ENCODE results near the gene MAN1A2. TPM values are rescaled to one million over a fixed set of nuclear protein-coding genes. Genes with fewer than 3 reads are reported as not detected.

Gene MAN1A2
- total RNA-seq, 1 donor from 2014 or later, result 42.7 TPM

- no peaks in the 10 kb centered on the region for H3K9me3 Mint-ChIP-seq (ENCODE audit: low read depth)
- no peak for TF ChIP-seq CTCF (IDR thresholded peaks at IDR 0.05)
- peaks cover 61% of the 10 kb centered on the region for H3K4me1 Mint-ChIP-seq (ENCODE audit: low read depth)
- no peaks in the 10 kb centered on the region for H3K36me3 Mint-ChIP-seq (ENCODE audit: low read depth)
- peak overlapping the region; percentile 90 for H3K27ac Mint-ChIP-seq (ENCODE audit: unreplicated experiment)
- no peaks in the 10 kb centered on the region for H3K27me3 Mint-ChIP-seq (ENCODE audit: low read depth)
- H3K4me3 Mint-ChIP-seq (ENCODE audit: unreplicated experiment), result peak overlapping the region; percentile 90
- no peak for DNase-seq (ENCODE audit: low spot score)
Measured at GRCh38 chr1:117368116-117369108, 1.2 kb downstream of the MAN1A2 start.

- Mint-ChIP-seq H3K4me3 (ENCODE audit: unreplicated experiment) (peak overlapping the region; percentile 90), H3K4me1 (ENCODE audit: low read depth) (peaks cover 72% of the 10 kb centered on the region), H3K27ac (ENCODE audit: unreplicated experiment) (peak overlapping the region; percentile 47), H3K9me3 (ENCODE audit: low read depth) (no peaks in the 10 kb centered on the region), H3K36me3 (ENCODE audit: low read depth) (no peaks in the 10 kb centered on the region), H3K27me3 (ENCODE audit: low read depth) (no peaks in the 10 kb centered on the region)
- no peak for DNase-seq (ENCODE audit: low spot score)
- no peak for TF ChIP-seq CTCF (IDR thresholded peaks at IDR 0.05)
Measured at GRCh38 chr1:117370071-117370470, 2.8 kb downstream of the MAN1A2 start.

GRCh38 chr1:117370509-117370908 is 3.3 kb downstream of the MAN1A2 start:
- H3K9me3 Mint-ChIP-seq (ENCODE audit: low read depth), result no peaks in the 10 kb centered on the region
- peak overlapping the region; percentile 90 for H3K4me3 Mint-ChIP-seq (ENCODE audit: unreplicated experiment)
- DNase-seq (ENCODE audit: low spot score), result no peak
- H3K27ac Mint-ChIP-seq (ENCODE audit: unreplicated experiment), result peak overlapping the region; percentile 59
- H3K27me3 Mint-ChIP-seq (ENCODE audit: low read depth), result no peaks in the 10 kb centered on the region
- H3K36me3 Mint-ChIP-seq (ENCODE audit: low read depth), result no peaks in the 10 kb centered on the region
- no peak for TF ChIP-seq CTCF (IDR thresholded peaks at IDR 0.05)
- H3K4me1 Mint-ChIP-seq (ENCODE audit: low read depth), result peaks cover 70% of the 10 kb centered on the region

- no peak for DNase-seq (ENCODE audit: low spot score)
- H3K4me1 Mint-ChIP-seq (ENCODE audit: low read depth), result peaks cover 66% of the 10 kb centered on the region
- peak overlapping the region; percentile 43 for H3K4me3 Mint-ChIP-seq (ENCODE audit: unreplicated experiment)
- TF ChIP-seq CTCF (IDR thresholded peaks at IDR 0.05), result no peak
- peak overlapping the region; percentile 83 for H3K27ac Mint-ChIP-seq (ENCODE audit: unreplicated experiment)
- no peaks in the 10 kb centered on the region for H3K27me3 Mint-ChIP-seq (ENCODE audit: low read depth)
- no peaks in the 10 kb centered on the region for H3K9me3 Mint-ChIP-seq (ENCODE audit: low read depth)
- no peaks in the 10 kb centered on the region for H3K36me3 Mint-ChIP-seq (ENCODE audit: low read depth)
Measured at GRCh38 chr1:117371441-117372151, 4.3 kb downstream of the MAN1A2 start.

GRCh38 chr1:117372863-117373412 is 5.7 kb downstream of the MAN1A2 start:
- H3K4me3 Mint-ChIP-seq (ENCODE audit: unreplicated experiment), result no peak overlapping the region
- H3K27ac Mint-ChIP-seq (ENCODE audit: unreplicated experiment), result no peak overlapping the region
- TF ChIP-seq CTCF (IDR thresholded peaks at IDR 0.05), result no peak

More at GRCh38 chr1:117372863-117373412, 5.7 kb downstream of the MAN1A2 start:
- H3K4me1 Mint-ChIP-seq (ENCODE audit: low read depth), result peaks cover 62% of the 10 kb centered on the region
- no peaks in the 10 kb centered on the region for H3K36me3 Mint-ChIP-seq (ENCODE audit: low read depth)
- no peaks in the 10 kb centered on the region for H3K27me3 Mint-ChIP-seq (ENCODE audit: low read depth)
- DNase-seq (ENCODE audit: low spot score), result no peak
- H3K9me3 Mint-ChIP-seq (ENCODE audit: low read depth), result no peaks in the 10 kb centered on the region

Data from chondrocyte (in vitro differentiated cells).